Skin epidermis (tissue), 12 donors: ENCODE measurements around the gene DNAJC7.

Source experiments
- H3K27ac ChIP-seq, 21 experiments: fragments of 200-600 bp; sonication (generic) in 11 of 21; one replicate each; pipeline ENCODE4 v1.5.0; 2020; ENCODE audit warnings: mild to moderate bottlenecking in 3 of 21, inconsistent platforms in 2 of 21, moderate library complexity in 2 of 21
- H3K4me3 ChIP-seq, 7 experiments: fragments of 200-600 bp; sonication (generic) in 2 of 7; one replicate each; pipeline ENCODE4 v1.5.0; 2020; ENCODE audit warnings: inconsistent platforms in 2 of 7, mild to moderate bottlenecking in 2 of 7, moderate library complexity in 1 of 7

The DNAJC7 gene

GRCh38 chr17:41966463-41967140 lies 50.6 kb downstream of the DNAJC7 start, which contains the start of gene CNP:
TSS of gene CNP (plus strand) at chr17:41966795. CDS start at chr17:41966885, 90 bp downstream.
- peak within 1 kb of the TSS; percentile 70 to 97 (median 93) for H3K27ac ChIP-seq
- peak within 1 kb of the TSS; percentile 65 to 92 (median 89) for H3K4me3 ChIP-seq

GRCh38 chr17:41965694-41966462 lies 51.4 kb downstream of the DNAJC7 start:
- Histone ChIP-seq H3K27ac (peak overlapping the region in 20 of 21 experiments; percentile 60 to 97 (median 93)), H3K4me3 (peak overlapping the region; percentile 65 to 92 (median 89))

GRCh38 chr17:41962768-41963434 lies 54.3 kb downstream of the DNAJC7 start:
- no peak overlapping the region for H3K4me3 ChIP-seq
- H3K27ac ChIP-seq: no peak overlapping the region

- Histone ChIP-seq H3K27ac (no peak overlapping the region), H3K4me3 (no peak overlapping the region)
These were observed 55.1 kb downstream of the DNAJC7 start for GRCh38 chr17:41962111-41962510.

GRCh38 chr17:41959336-41960095 lies 57.7 kb downstream of the DNAJC7 start:
- H3K27ac ChIP-seq: no peak overlapping the region
- H3K4me3 ChIP-seq: no peak overlapping the region

- no peak overlapping the region for H3K4me3 ChIP-seq
- H3K27ac ChIP-seq: no peak overlapping the region
These were observed 58.3 kb downstream of the DNAJC7 start for GRCh38 chr17:41959030-41959335.

- Histone ChIP-seq H3K4me3 (no peak overlapping the region), H3K27ac (no peak overlapping the region)
These were observed 59.3 kb downstream of the DNAJC7 start for GRCh38 chr17:41957869-41958439.

- Histone ChIP-seq H3K27ac (no peak overlapping the region), H3K4me3 (no peak overlapping the region)
These were observed 60.0 kb downstream of the DNAJC7 start for GRCh38 chr17:41957031-41957868.

GRCh38 chr17:41956522-41956921 lies 60.7 kb downstream of the DNAJC7 start:
- no peak overlapping the region for H3K27ac ChIP-seq
- no peak overlapping the region for H3K4me3 ChIP-seq

GRCh38 chr17:41948762-41949460 lies 68.3 kb downstream of the DNAJC7 start:
- no peak overlapping the region for H3K4me3 ChIP-seq
- H3K27ac ChIP-seq: no peak overlapping the region

- no peak overlapping the region for H3K4me3 ChIP-seq
- H3K27ac ChIP-seq: no peak overlapping the region
These were observed 72.3 kb downstream of the DNAJC7 start for GRCh38 chr17:41944943-41945342.

- H3K27ac ChIP-seq: no peak overlapping the region
These were observed 73.7 kb downstream of the DNAJC7 start for GRCh38 chr17:41943492-41943891.

GRCh38 chr17:41942626-41943373 lies 74.4 kb downstream of the DNAJC7 start:
- no peak overlapping the region for H3K4me3 ChIP-seq
- H3K27ac ChIP-seq: no peak overlapping the region

More at GRCh38 chr17:41943492-41943891, 73.7 kb downstream of the DNAJC7 start:
- H3K4me3 ChIP-seq: no peak overlapping the region

GRCh38 chr17:41941168-41941567 lies 76.1 kb downstream of the DNAJC7 start:
- H3K4me3 ChIP-seq: no peak overlapping the region
- H3K27ac ChIP-seq: no peak overlapping the region

GRCh38 chr17:41939693-41940090 lies 77.5 kb downstream of the DNAJC7 start:
- Histone ChIP-seq H3K27ac (no peak overlapping the region), H3K4me3 (no peak overlapping the region)

GRCh38 chr17:41939044-41939692 lies 78.1 kb downstream of the DNAJC7 start:
- no peak overlapping the region for H3K4me3 ChIP-seq
- H3K27ac ChIP-seq: no peak overlapping the region
